Retinal pigment epithelial cell (primary cell): Measurements from ENCODE around the gene NUP214.

Experiments
- DNase-seq: peaks from one replicate; pipeline ENCODE4 v3.0.0-alpha.2; 2010; ENCODE audit warnings: low read depth
- H3K4me3 ChIP-seq: 2 replicates; pipeline ENCODE4 v1.5.1; 2011; ENCODE audit warnings: mild to moderate bottlenecking, low read length, control low read depth, moderate library complexity
- CTCF ChIP-seq: conservative IDR thresholded peaks from 2 replicates; pipeline ENCODE4 v1.5.1; 2011; ENCODE audit warnings: low read depth, low read length, control low read depth, inconsistent platforms

Gene NUP214

GRCh38 chr9:131255676-131256197 lies 130.4 kb downstream of the NUP214 start:
- no peak overlapping the region for H3K4me3 ChIP-seq
- TF ChIP-seq CTCF = no peak
- DNase-seq = no peak

- no peak for TF ChIP-seq CTCF
Observed at GRCh38 chr9:131257266-131258025, 132.1 kb downstream of the NUP214 start.

GRCh38 chr9:131258186-131258585 lies 132.8 kb downstream of the NUP214 start:
- DNase-seq = no peak
- no peak overlapping the region for H3K4me3 ChIP-seq
- no peak for TF ChIP-seq CTCF

More at GRCh38 chr9:131257266-131258025, 132.1 kb downstream of the NUP214 start:
- no peak overlapping the region for H3K4me3 ChIP-seq
- no peak for DNase-seq

GRCh38 chr9:131258698-131259431 lies 133.5 kb downstream of the NUP214 start:
- TF ChIP-seq CTCF = no peak
- no peak for DNase-seq

GRCh38 chr9:131259432-131259898 lies 134.1 kb downstream of the NUP214 start:
- DNase-seq = no peak
- H3K4me3 ChIP-seq = no peak overlapping the region
- no peak for TF ChIP-seq CTCF

More at GRCh38 chr9:131258698-131259431, 133.5 kb downstream of the NUP214 start:
- H3K4me3 ChIP-seq = no peak overlapping the region

- DNase-seq = no peak
- TF ChIP-seq CTCF = no peak
- no peak overlapping the region for H3K4me3 ChIP-seq
Observed at GRCh38 chr9:131259916-131260597, 134.7 kb downstream of the NUP214 start.
